HepG2 (cell line): ENCODE measurements around the gene SBK3. TPM values are rescaled to one million over a fixed set of nuclear protein-coding genes. Genes with fewer than 3 reads are reported as not detected.
A peak's percentile ranks its signal among the peaks of the same experiment; 100 is the strongest.

ENCODE experiments used
- ERF ChIP-seq: IDR thresholded peaks from 2 replicates; pipeline ENCODE4 v1.6.1; 2018; ENCODE audit warnings: missing biosample characterization, missing genetic modification reagents
- GABPB1 ChIP-seq: IDR thresholded peaks from 2 replicates; pipeline ENCODE4 v1.6.1; 2016; ENCODE audit warnings: mild to moderate bottlenecking, missing genetic modification reagents, moderate library complexity, missing compliant biosample characterization
- HCFC1 ChIP-seq: fragments of 150-350 bp; IDR thresholded peaks from 2 replicates; pipeline ENCODE4 v1.6.1; 2014; ENCODE audit warnings: low read depth, low read length
- HIVEP1 ChIP-seq: sonication (generic); formaldehyde crosslinking; IDR thresholded peaks from 2 replicates; pipeline ENCODE4 v1.4.0; 2020; ENCODE audit warnings: mild to moderate bottlenecking, missing genetic modification reagents
- KDM5A ChIP-seq: fragments of 200-600 bp; sonication (generic); IDR thresholded peaks from 2 replicates; pipeline ENCODE4 v1.7.0; 2018; ENCODE audit warnings: antibody characterized with exemption, mild to moderate bottlenecking, low read length, borderline replicate concordance
- LBX2 ChIP-seq: sonication (generic); formaldehyde crosslinking; IDR thresholded peaks from 2 replicates; pipeline ENCODE4 v1.5.0; 2020; ENCODE audit warnings: missing genetic modification reagents, mild to moderate bottlenecking, borderline replicate concordance
- REXO4 ChIP-seq: sonication (generic); formaldehyde crosslinking; IDR thresholded peaks from 2 replicates; pipeline ENCODE4 v1.8.0; 2022; ENCODE audit warnings: missing genetic modification reagents, mild to moderate bottlenecking, borderline replicate concordance
- RXRB ChIP-seq: IDR thresholded peaks from 2 replicates; pipeline ENCODE4 v1.6.1; 2016; ENCODE audit warnings: borderline replicate concordance, missing genetic modification reagents, missing compliant biosample characterization
- SETDB1 ChIP-seq: sonication (generic); formaldehyde crosslinking; IDR thresholded peaks from 2 replicates; pipeline ENCODE4 v1.5.1; 2020; ENCODE audit warnings: missing genetic modification reagents, mild to moderate bottlenecking, borderline replicate concordance
- TBL1XR1 ChIP-seq: fragments of 150-350 bp; IDR thresholded peaks from 2 replicates; pipeline ENCODE4 v1.6.1; 2014; ENCODE audit warnings: borderline replicate concordance, low read length; ENCODE audit not compliant: partially characterized antibody
- ZFAT ChIP-seq: sonication (generic); formaldehyde crosslinking; conservative IDR thresholded peaks from 2 replicates; pipeline ENCODE4 v1.8.1; 2023; ENCODE audit warnings: missing genetic modification reagents, inconsistent platforms
- ZFX ChIP-seq: sonication (generic); formaldehyde crosslinking; IDR thresholded peaks from 2 replicates; pipeline ENCODE4 v1.4.0; 2020; ENCODE audit warnings: mild to moderate bottlenecking, low read depth, missing genetic modification reagents, moderate library complexity
- ZNF432 ChIP-seq: sonication (generic); formaldehyde crosslinking; IDR thresholded peaks from 2 replicates; pipeline ENCODE4 v1.5.0; 2020; ENCODE audit warnings: missing genetic modification reagents, mild to moderate bottlenecking, borderline replicate concordance
- ZNF513 ChIP-seq: sonication (generic); formaldehyde crosslinking; conservative IDR thresholded peaks from 2 replicates; pipeline ENCODE4 v1.5.0; 2020; ENCODE audit warnings: missing genetic modification reagents
- ZNF788 ChIP-seq: sonication (generic); formaldehyde crosslinking; IDR thresholded peaks from 2 replicates; pipeline ENCODE4 v1.5.0; 2020; ENCODE audit warnings: mild to moderate bottlenecking, missing genetic modification reagents, borderline replicate concordance
- polyA plus RNA-seq, 8 experiments: library from polyadenylated mRNA; depleted of rRNA in 3 of 8; stranded (reverse) in 7 of 8; unstranded in 1 of 8; fragments of >200 nt; fragmentation: Illumina TruSeq in 4 of 8; extraction: Trizol in 4 of 8; gene quantifications; 2 replicates each; pipeline versions ENCODE4 v1.2.1 to v1.2.3, GENCODE V29; 2011 to 2016; ENCODE audit warnings: low read depth in 4 of 8, missing spikeins in 1 of 8, mixed read lengths in 1 of 8; ENCODE audit not compliant: insufficient read depth in 1 of 8
- total RNA-seq, 5 experiments: library from RNA; depleted of rRNA; stranded (reverse); fragments of >200 nt; fragmentation: Illumina TruSeq; extraction: Trizol; gene quantifications; 2 replicates each; pipeline ENCODE4 v1.2.3, GENCODE V29; 2016; ENCODE audit warnings: low read depth in 1 of 5
- TF ChIP-seq, protein P1 (sequence below): IDR thresholded peaks from 2 replicates; pipeline ENCODE4 v1.6.1; 2016; ENCODE audit warnings: low read depth, missing genetic modification reagents, missing compliant biosample characterization
- TF ChIP-seq, protein P2 (sequence below): sonication (generic); formaldehyde crosslinking; IDR thresholded peaks from 2 replicates; pipeline ENCODE4 v1.8.1; 2023; ENCODE audit warnings: mild to moderate bottlenecking, moderate library complexity, missing genetic modification reagents
- TF ChIP-seq, protein P3 (sequence below): IDR thresholded peaks from 2 replicates; pipeline ENCODE4 v1.6.1; 2016; ENCODE audit warnings: low read depth, borderline replicate concordance

The SBK3 gene
- total and polyA plus RNA-seq, 2 of the 13 experiments (the other 11 are each of a cell fraction or from before 2014, with no cell fraction given), result 0.66 to 0.77 TPM

- TF ChIP-seq, protein P1, sequence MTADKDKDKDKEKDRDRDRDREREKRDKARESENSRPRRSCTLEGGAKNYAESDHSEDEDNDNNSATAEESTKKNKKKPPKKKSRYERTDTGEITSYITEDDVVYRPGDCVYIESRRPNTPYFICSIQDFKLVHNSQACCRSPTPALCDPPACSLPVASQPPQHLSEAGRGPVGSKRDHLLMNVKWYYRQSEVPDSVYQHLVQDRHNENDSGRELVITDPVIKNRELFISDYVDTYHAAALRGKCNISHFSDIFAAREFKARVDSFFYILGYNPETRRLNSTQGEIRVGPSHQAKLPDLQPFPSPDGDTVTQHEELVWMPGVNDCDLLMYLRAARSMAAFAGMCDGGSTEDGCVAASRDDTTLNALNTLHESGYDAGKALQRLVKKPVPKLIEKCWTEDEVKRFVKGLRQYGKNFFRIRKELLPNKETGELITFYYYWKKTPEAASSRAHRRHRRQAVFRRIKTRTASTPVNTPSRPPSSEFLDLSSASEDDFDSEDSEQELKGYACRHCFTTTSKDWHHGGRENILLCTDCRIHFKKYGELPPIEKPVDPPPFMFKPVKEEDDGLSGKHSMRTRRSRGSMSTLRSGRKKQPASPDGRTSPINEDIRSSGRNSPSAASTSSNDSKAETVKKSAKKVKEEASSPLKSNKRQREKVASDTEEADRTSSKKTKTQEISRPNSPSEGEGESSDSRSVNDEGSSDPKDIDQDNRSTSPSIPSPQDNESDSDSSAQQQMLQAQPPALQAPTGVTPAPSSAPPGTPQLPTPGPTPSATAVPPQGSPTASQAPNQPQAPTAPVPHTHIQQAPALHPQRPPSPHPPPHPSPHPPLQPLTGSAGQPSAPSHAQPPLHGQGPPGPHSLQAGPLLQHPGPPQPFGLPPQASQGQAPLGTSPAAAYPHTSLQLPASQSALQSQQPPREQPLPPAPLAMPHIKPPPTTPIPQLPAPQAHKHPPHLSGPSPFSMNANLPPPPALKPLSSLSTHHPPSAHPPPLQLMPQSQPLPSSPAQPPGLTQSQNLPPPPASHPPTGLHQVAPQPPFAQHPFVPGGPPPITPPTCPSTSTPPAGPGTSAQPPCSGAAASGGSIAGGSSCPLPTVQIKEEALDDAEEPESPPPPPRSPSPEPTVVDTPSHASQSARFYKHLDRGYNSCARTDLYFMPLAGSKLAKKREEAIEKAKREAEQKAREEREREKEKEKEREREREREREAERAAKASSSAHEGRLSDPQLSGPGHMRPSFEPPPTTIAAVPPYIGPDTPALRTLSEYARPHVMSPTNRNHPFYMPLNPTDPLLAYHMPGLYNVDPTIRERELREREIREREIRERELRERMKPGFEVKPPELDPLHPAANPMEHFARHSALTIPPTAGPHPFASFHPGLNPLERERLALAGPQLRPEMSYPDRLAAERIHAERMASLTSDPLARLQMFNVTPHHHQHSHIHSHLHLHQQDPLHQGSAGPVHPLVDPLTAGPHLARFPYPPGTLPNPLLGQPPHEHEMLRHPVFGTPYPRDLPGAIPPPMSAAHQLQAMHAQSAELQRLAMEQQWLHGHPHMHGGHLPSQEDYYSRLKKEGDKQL, result no peak
- TF ChIP-seq GABPB1 (CRISPR knock-in tag) (peak; percentile 92), KDM5A (peak; percentile 9; the same call in 1 of the 2 replicates), ERF (no peak), REXO4 (CRISPR knock-in tag) (no peak), LBX2 (no peak), SETDB1 (CRISPR knock-in tag) (no peak), RXRB (no peak), ZNF788 (CRISPR knock-in tag) (peak; percentile 34; the same call in 1 of the 2 replicates), TBL1XR1 (no peak), ZNF432 (CRISPR knock-in tag) (no peak), HIVEP1 (peak; percentile 37; the same call in 1 of the 2 replicates), ZNF513 (no peak), ZFX (CRISPR knock-in tag) (peak; percentile 65), ZFAT (CRISPR knock-in tag) (no peak), HCFC1 (no peak)
- TF ChIP-seq, protein P2, sequence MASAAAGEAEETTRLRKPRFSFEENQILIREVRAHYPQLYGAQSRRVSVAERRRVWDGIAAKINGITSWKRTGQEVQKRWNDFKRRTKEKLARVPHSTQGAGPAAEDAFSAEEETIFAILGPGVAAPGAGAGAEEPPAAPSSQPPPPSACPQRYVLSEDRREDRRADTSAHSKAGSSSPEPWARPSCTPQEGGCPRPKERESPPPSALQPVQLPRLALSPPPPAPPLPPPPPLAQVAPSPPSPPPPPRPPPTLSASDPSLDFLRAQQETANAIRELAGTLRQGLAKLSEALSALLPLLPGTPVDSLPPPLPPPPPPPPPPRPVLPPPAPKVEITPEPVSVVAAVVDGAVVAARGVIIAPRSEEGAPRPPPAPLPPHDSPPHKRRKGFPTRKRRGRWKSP (CRISPR knock-in tag), result 0 out of 2 replicates have a peak, but pooled peaks have one; percentile 41
- TF ChIP-seq, protein P3, sequence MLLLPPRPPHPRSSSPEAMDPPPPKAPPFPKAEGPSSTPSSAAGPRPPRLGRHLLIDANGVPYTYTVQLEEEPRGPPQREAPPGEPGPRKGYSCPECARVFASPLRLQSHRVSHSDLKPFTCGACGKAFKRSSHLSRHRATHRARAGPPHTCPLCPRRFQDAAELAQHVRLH (CRISPR knock-in tag), result no peak
Measured at GRCh38 chr19:55585658-55586339, 40.5 kb upstream of the SBK3 start (continued).
